Iris pigment epithelial cell (primary cell): ENCODE measurements around the gene OXA1L.
"Not testable (repeated sequence)": the region's sequence is repeated elsewhere in the genome, so short reads cannot be mapped to it uniquely, and the experiment has no call there.

Source experiments
- DNase-seq: peaks from one replicate; pipeline ENCODE4 v3.0.0-alpha.2; 2011; ENCODE audit warnings: low read depth

OXA1L gene

DNA sequence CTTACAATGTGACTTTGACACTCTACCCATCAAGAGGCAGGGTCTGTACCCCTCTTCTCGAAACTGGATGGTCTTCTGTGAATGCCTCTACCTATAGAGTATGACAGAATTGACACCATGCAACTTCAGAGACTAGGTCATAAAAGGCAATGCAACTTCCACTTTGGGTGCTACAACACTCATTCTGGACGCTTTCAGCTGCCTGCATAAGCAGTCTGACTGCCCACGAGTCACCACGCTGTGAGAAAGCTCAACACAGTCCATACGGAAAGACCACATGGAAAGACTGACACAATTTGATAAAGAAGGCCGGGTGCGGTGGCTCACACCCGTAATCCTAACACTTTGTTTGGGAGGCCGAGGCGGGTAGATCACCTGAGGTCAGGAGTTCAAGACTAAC lies 33.9 kb downstream of the OXA1L start:
- no peak for DNase-seq

DNA sequence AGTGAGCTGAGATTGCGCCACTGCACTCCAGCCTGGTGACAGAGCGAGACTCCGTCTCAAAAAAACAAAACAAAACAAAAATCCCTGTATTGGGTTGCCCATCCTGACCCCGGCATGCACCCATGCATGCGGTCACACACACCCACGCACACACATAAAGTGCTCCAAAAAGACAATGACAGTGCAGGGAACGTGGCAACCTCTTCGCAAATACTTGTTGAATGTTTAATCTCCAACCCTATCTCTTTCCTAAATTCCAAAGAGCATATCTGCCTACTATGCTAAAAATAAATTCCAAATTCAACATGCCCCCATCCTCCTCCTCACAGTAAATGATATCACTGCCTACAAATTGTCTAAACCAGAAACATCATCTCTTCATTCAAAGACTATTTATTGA lies 35.2 kb downstream of the OXA1L start:
- no peak for DNase-seq

- no peak for DNase-seq
These were observed 36.6 kb downstream of the OXA1L start for GRCh38 chr14:22802860-22803686.

DNA sequence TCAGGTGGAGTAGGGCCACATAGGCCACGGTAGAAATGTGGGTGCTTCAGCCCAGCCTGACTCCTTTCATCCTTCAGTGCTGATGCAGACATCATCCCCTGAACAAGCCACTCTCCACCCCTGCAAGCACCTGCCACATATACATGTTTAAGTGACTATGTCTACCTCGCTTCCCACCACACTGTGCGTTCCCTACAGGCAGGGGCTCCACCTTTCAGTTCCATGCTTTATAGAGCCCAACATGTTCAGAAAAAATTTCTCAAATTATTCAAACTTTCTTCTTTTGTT lies 37.1 kb downstream of the OXA1L start:
- DNase-seq = no peak

- not testable (repeated sequence) for DNase-seq
These were observed 38.7 kb downstream of the OXA1L start for GRCh38 chr14:22805235-22805634.

DNA sequence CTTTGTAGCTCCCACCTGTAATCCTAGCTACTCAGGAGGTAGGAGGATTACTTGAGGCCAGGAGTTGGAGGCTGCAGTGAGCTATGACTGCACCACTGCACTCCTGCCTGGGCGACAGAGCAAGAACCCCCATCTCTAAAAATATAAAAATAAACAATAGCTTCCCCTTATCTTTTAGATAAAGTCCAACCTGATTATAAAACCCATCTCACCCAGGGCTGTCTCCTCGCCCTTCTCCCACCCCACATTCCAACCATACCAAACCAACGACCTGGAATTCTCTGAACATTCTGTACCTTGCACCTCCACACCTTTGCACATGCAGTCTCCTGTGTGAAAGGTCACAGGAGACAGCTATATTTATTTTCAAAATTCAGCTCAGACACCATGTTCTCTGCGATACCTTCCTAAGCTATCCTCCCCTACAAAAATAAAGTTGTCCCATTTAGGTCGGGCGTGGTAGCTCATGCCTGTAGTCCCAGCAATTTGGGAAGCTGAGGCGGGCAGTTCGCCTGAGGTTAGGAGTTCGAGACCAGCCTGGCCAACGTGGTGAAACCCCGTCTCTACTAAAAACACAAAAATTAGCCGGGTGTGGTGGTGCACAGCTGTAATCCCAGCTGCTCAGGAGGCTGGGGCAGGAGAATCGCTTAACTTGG lies 41.1 kb downstream of the OXA1L start:
- no peak for DNase-seq

GRCh38 chr14:22808388-22809209 lies 42.1 kb downstream of the OXA1L start:
- DNase-seq = no peak

DNA sequence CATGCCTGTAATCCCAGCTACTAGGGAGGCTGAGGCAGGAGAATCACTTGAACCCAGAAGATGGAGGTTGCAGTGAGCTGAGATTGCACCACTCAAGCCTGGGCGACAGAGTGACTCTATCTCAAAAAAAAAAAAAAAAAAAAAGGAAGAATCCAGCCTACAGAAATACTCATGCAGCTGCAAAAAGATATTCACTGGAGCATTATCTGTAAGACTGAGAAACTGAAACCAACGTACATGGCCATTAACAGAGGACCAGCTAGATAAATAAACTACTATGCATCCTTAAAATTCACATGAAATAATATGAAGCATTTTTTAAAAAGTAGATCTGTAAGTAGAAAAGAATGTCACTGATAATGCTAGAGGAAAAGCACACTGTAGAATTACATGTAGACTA lies 45.2 kb downstream of the OXA1L start:
- DNase-seq = peak; percentile 35

- no peak for DNase-seq
These were observed 46.3 kb downstream of the OXA1L start for GRCh38 chr14:22812744-22813143.

DNA sequence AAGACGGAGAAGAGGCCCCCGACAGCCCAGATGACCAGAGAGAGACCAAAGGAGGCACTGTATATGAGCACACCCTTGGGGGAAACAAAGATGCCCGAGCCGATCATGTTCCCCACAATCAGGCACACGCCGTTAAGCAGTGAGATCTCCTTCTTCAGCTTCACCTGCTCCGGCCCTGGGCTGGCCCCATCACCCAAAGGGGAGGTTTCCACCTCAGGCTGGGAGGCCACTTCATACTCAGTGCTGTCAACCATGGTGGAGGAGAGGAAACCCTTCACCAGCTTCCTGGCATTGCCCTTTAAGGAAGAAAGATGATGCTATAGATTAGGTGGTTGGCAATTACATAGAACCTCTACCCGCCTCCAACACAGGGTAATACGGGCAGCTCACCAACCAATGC lies 46.7 kb downstream of the OXA1L start:
- DNase-seq = no peak

- no peak for DNase-seq
These were observed 47.9 kb downstream of the OXA1L start for GRCh38 chr14:22814373-22814772.

DNA sequence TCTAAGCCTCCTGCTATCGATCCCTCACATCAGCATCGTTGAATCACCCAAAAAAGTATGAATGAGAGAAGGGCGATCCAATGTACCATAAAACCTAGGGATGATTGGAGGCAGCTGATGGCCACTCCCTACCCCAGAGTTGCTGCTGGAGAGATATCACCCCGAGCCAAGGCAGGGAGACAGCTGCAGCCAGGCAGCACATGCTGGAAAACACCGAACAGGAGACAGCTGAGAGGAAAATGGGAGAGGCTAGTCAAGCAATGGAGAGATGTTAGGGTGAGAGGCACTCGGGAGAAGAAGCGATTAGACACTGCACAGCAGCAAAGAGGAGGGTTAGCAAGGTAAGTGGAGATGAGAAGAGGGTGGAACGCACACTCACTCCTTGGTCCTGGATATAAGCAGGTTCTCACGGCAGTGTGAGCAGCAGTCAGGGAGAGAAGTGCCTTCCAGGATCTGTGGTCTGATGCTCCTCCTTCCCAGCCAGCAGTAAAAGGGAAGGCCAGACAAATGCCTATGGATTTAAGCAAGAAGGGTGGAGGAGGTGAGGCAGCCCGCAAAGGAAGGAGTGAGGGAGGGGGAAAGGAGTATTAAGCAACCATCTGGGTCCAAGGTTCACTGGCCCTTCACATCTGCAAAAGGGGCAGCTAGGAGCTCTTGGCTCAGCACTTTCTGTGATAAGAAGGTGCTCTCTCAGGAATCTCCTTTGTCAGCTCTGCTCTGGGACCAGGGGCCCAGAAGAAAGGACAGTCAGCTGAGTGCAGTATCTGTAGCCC lies 48.6 kb downstream of the OXA1L start, which contains the start of gene SLC7A7:
Gene SLC7A7, minus strand, starts transcription at position 495 of the 773 bp plus-strand sequence. CDS start 2,037 bp downstream, outside the sequence.
- no peak for DNase-seq

- peak; percentile 89 for DNase-seq
These were observed 52.9 kb downstream of the OXA1L start for GRCh38 chr14:22819151-22819988.

GRCh38 chr14:22820731-22821130 lies 54.2 kb downstream of the OXA1L start:
- peak; percentile 40 for DNase-seq

GRCh38 chr14:22821193-22822015 lies 54.9 kb downstream of the OXA1L start:
- no peak for DNase-seq

DNA sequence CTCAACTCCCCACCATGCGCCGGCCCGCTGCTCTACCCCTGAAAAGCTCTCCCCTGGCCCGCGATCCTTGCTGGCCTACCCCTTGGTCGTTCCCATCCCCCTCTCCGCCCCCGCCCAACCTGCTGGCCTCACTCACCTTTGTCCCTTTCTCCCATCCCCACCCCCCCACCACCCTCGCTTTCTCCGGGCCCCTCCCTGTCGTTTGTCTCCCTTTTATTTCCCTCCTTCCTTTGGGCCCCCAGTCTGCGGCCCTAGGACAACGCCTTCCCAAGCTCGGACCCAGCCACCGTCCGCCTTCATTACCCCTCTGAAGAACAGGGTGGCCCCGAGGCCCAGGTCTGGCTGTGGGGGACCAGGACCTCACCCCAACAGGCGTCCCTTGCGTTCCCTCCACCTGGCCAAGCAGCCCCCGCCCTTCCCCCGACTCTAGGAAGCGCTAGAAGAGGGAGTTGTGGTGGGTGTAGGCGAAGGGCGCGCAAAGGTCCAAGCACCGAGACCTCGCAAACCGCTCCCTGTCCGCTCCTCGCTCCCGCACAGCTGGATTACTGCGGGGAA lies 55.6 kb downstream of the OXA1L start:
- no peak for DNase-seq
